Stimulated activated CD4-positive, alpha-beta T cell treated with anti-CD3 and anti-CD28 coated beads, Interleukin-15, amount 100 ng/mL, for 24 hours (primary cell): ENCODE measurements around the gene LKAAEAR1.

Source experiments
- DNase-seq: peaks from one replicate; pipeline ENCODE4 v3.0.0-alpha.2; 2020

LKAAEAR1 gene

GRCh38 chr20:64110411-64111068 is 26.3 kb upstream of the LKAAEAR1 start:
- DNase-seq, result no peak

- DNase-seq, result no peak
Measured at GRCh38 chr20:64109831-64110391, 25.7 kb upstream of the LKAAEAR1 start.

GRCh38 chr20:64108731-64109681 is 24.8 kb upstream of the LKAAEAR1 start:
- DNase-seq, result no peak

GRCh38 chr20:64107736-64108457 is 23.7 kb upstream of the LKAAEAR1 start:
- DNase-seq, result no peak

GRCh38 chr20:64106981-64107735 is 23.0 kb upstream of the LKAAEAR1 start, which contains the start of gene NPBWR2:
TSS of gene NPBWR2 (minus strand) at chr20:64107565. CDS start at chr20:64106831, 734 bp downstream.
- DNase-seq, result peak; percentile 32

GRCh38 chr20:64106435-64106961 is 22.3 kb upstream of the LKAAEAR1 start:
- no peak for DNase-seq

- no peak for DNase-seq
Measured at GRCh38 chr20:64105846-64106434, 21.7 kb upstream of the LKAAEAR1 start.

GRCh38 chr20:64104667-64105451 is 20.7 kb upstream of the LKAAEAR1 start:
- DNase-seq, result no peak

GRCh38 chr20:64103871-64104666 is 19.9 kb upstream of the LKAAEAR1 start:
- DNase-seq, result no peak

GRCh38 chr20:64102647-64103354 is 18.6 kb upstream of the LKAAEAR1 start:
- no peak for DNase-seq

GRCh38 chr20:64101731-64102621 is 17.8 kb upstream of the LKAAEAR1 start:
- peak; percentile 80 for DNase-seq

- DNase-seq, result no peak
Measured at GRCh38 chr20:64100946-64101688, 16.9 kb upstream of the LKAAEAR1 start.

GRCh38 chr20:64100566-64100888 is 16.3 kb upstream of the LKAAEAR1 start:
- DNase-seq, result no peak

- DNase-seq, result no peak
Measured at GRCh38 chr20:64099880-64100565, 15.8 kb upstream of the LKAAEAR1 start.

GRCh38 chr20:64099086-64099786 is 15.0 kb upstream of the LKAAEAR1 start:
- no peak for DNase-seq

- no peak for DNase-seq
Measured at GRCh38 chr20:64098471-64099013, 14.3 kb upstream of the LKAAEAR1 start.
